CD4-positive, alpha-beta T cell treated with Interleukin-17A for 4 hours (primary cell): ENCODE measurements around the gene DNAJB6.

Experiments used
- DNase-seq: peaks from one replicate; pipeline ENCODE4 v3.0.0-alpha.2; 2020; ENCODE audit warnings: mixed read lengths

Gene DNAJB6

GRCh38 chr7:157336383-157337315 lies at the start of gene DNAJB6:
Gene DNAJB6 (plus strand): TSS chr7:157337004. CDS start chr7:157358573, 21,569 bp downstream.
- peak; percentile 96 for DNase-seq

GRCh38 chr7:157291404-157292080 lies 45.3 kb upstream of the DNAJB6 start:
- DNase-seq = no peak

- DNase-seq = no peak
Measured at GRCh38 chr7:157292258-157292657, 44.5 kb upstream of the DNAJB6 start.

- no peak for DNase-seq
Measured at GRCh38 chr7:157292770-157293412, 43.9 kb upstream of the DNAJB6 start.

- no peak for DNase-seq
Measured at GRCh38 chr7:157293413-157293788, 43.4 kb upstream of the DNAJB6 start.

- no peak for DNase-seq
Measured at GRCh38 chr7:157294773-157295172, 42.0 kb upstream of the DNAJB6 start.

- DNase-seq = no peak
Measured at GRCh38 chr7:157295338-157295737, 41.5 kb upstream of the DNAJB6 start.

GRCh38 chr7:157297185-157297584 lies 39.6 kb upstream of the DNAJB6 start:
- no peak for DNase-seq

GRCh38 chr7:157299317-157299612 lies 37.5 kb upstream of the DNAJB6 start:
- no peak for DNase-seq

GRCh38 chr7:157299613-157300368 lies 37.0 kb upstream of the DNAJB6 start:
- peak; percentile 50 for DNase-seq

GRCh38 chr7:157300369-157300825 lies 36.4 kb upstream of the DNAJB6 start:
- DNase-seq = no peak

GRCh38 chr7:157301610-157302120 lies 35.1 kb upstream of the DNAJB6 start:
- DNase-seq = no peak

GRCh38 chr7:157306846-157307838 lies 29.7 kb upstream of the DNAJB6 start:
- no peak for DNase-seq

- no peak for DNase-seq
Measured at GRCh38 chr7:157309988-157310668, 26.7 kb upstream of the DNAJB6 start.

- no peak for DNase-seq
Measured at GRCh38 chr7:157310676-157311185, 26.1 kb upstream of the DNAJB6 start.

- no peak for DNase-seq
Measured at GRCh38 chr7:157312941-157313340, 23.9 kb upstream of the DNAJB6 start.

- no peak for DNase-seq
Measured at GRCh38 chr7:157313645-157314044, 23.2 kb upstream of the DNAJB6 start.

- no peak for DNase-seq
Measured at GRCh38 chr7:157318015-157318706, 18.6 kb upstream of the DNAJB6 start.

GRCh38 chr7:157320608-157320980 lies 16.2 kb upstream of the DNAJB6 start:
- no peak for DNase-seq

- DNase-seq = no peak
Measured at GRCh38 chr7:157323401-157323800, 13.4 kb upstream of the DNAJB6 start.
